ENCODE results near the gene DOCK6. TPM values are rescaled to one million over a fixed set of nuclear protein-coding genes. Genes with fewer than 3 reads are reported as not detected.

The DOCK6 gene
- total RNA-seq, 1 experiment from 2014 or later: 88.8 TPM

DNA sequence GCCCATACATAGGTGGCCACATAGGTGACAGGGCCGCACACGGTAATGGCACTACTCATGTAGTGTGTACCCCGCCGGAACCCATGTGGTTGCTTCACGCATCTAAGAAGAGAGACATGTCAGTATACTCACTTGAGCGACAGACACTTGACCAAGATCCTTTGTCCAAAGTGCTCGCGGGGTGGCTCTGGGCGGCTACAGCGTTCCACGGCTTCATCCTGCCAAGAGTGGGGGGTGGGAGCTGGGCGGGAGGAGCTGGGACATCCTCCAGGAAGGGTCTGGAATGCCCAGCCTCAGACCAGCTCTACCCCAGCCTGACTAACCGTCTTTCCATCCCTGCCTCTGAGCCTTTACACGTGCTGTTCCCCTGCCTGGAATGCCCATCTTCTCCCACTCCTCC is 14.4 kb downstream of the DOCK6 start:
- no peak for TF ChIP-seq NFYB (CRISPR knock-in tag; conservative IDR thresholded peaks at IDR 0.05; ENCODE audit: low read depth)
- ChIA-PET CTCF (no interaction called here), POLR2A (no interaction called here)
- ATAC-seq (no peak), DNase-seq (ENCODE audit: low spot score) (no peak)
- Mint-ChIP-seq H3K9me3 (no peaks in the 10 kb centered on the region), H3K4me1 (peaks cover 4% of the 10 kb centered on the region), H3K36me3 (peaks cover 23% of the 10 kb centered on the region), H3K27me3 (ENCODE audit: low read depth) (no peaks in the 10 kb centered on the region), H3K27ac (no peak overlapping the region), H3K4me3 (no peak overlapping the region)

GRCh38 chr19:11247391-11247790 is 14.9 kb downstream of the DOCK6 start:
- Mint-ChIP-seq H3K9me3 (no peaks in the 10 kb centered on the region), H3K36me3 (peaks cover 27% of the 10 kb centered on the region), H3K4me3 (no peak overlapping the region), H3K27ac (no peak overlapping the region), H3K27me3 (ENCODE audit: low read depth) (no peaks in the 10 kb centered on the region), H3K4me1 (peaks cover 4% of the 10 kb centered on the region)
- ChIA-PET POLR2A (no interaction called here), CTCF (interaction anchor here (0.5 kb wide), 1 partner anchor 47 kb away, joined by 4 read pairs; no protein-coding TSS in a partner anchor)
- no peak for ATAC-seq
- TF ChIP-seq NR2C2 (CRISPR knock-in tag; IDR thresholded peaks at IDR 0.05): no peak
- TF ChIP-seq USF2 (CRISPR knock-in tag; IDR thresholded peaks at IDR 0.05): no peak
- no peak for TF ChIP-seq NR3C1 (CRISPR knock-in tag; conservative IDR thresholded peaks at IDR 0.05; ENCODE audit: low read depth)
- TF ChIP-seq, protein P1, sequence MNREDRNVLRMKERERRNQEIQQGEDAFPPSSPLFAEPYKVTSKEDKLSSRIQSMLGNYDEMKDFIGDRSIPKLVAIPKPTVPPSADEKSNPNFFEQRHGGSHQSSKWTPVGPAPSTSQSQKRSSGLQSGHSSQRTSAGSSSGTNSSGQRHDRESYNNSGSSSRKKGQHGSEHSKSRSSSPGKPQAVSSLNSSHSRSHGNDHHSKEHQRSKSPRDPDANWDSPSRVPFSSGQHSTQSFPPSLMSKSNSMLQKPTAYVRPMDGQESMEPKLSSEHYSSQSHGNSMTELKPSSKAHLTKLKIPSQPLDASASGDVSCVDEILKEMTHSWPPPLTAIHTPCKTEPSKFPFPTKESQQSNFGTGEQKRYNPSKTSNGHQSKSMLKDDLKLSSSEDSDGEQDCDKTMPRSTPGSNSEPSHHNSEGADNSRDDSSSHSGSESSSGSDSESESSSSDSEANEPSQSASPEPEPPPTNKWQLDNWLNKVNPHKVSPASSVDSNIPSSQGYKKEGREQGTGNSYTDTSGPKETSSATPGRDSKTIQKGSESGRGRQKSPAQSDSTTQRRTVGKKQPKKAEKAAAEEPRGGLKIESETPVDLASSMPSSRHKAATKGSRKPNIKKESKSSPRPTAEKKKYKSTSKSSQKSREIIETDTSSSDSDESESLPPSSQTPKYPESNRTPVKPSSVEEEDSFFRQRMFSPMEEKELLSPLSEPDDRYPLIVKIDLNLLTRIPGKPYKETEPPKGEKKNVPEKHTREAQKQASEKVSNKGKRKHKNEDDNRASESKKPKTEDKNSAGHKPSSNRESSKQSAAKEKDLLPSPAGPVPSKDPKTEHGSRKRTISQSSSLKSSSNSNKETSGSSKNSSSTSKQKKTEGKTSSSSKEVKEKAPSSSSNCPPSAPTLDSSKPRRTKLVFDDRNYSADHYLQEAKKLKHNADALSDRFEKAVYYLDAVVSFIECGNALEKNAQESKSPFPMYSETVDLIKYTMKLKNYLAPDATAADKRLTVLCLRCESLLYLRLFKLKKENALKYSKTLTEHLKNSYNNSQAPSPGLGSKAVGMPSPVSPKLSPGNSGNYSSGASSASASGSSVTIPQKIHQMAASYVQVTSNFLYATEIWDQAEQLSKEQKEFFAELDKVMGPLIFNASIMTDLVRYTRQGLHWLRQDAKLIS (CRISPR knock-in tag; IDR thresholded peaks at IDR 0.05; ENCODE audit: borderline replicate concordance): no peak
- no peak for TF ChIP-seq TP53 (CRISPR knock-in tag; IDR thresholded peaks at IDR 0.05)
- TF ChIP-seq, protein P2, sequence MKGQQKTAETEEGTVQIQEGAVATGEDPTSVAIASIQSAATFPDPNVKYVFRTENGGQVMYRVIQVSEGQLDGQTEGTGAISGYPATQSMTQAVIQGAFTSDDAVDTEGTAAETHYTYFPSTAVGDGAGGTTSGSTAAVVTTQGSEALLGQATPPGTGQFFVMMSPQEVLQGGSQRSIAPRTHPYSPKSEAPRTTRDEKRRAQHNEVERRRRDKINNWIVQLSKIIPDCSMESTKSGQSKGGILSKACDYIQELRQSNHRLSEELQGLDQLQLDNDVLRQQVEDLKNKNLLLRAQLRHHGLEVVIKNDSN (CRISPR knock-in tag; IDR thresholded peaks at IDR 0.05): no peak
- TF ChIP-seq ZNF416 (CRISPR knock-in tag; IDR thresholded peaks at IDR 0.05): no peak
- TF ChIP-seq, protein P3, sequence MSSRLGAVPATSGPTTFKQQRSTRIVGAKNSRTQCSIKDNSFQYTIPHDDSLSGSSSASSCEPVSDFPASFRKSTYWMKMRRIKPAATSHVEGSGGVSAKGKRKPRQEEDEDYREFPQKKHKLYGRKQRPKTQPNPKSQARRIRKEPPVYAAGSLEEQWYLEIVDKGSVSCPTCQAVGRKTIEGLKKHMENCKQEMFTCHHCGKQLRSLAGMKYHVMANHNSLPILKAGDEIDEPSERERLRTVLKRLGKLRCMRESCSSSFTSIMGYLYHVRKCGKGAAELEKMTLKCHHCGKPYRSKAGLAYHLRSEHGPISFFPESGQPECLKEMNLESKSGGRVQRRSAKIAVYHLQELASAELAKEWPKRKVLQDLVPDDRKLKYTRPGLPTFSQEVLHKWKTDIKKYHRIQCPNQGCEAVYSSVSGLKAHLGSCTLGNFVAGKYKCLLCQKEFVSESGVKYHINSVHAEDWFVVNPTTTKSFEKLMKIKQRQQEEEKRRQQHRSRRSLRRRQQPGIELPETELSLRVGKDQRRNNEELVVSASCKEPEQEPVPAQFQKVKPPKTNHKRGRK (CRISPR knock-in tag; IDR thresholded peaks at IDR 0.05; ENCODE audit: borderline replicate concordance): no peak
- no peak for TF ChIP-seq ZNF263 (CRISPR knock-in tag; IDR thresholded peaks at IDR 0.05; ENCODE audit: low read depth)
- DNase-seq (ENCODE audit: low spot score): no peak

DNA sequence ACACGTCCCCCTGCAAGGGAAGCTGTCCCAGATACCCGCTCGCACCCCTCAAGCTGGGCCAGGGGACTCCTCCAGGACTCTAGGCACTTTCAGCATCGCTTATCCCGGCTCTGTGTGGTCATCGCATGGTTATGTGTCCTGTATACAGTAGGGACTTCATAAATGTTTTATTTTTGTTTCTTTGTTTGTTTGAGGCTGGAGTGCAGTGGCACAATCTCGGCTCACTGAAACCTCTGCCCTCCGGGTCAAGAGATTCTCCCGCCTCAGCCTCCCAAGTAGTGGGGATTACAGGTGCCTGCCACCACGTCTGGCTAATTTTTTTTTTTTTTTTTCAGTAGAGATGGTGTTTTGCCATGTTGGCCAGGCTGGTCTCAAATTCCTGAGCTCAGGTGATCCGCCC is 15.4 kb downstream of the DOCK6 start:
- Mint-ChIP-seq H3K4me1 (peaks cover 4% of the 10 kb centered on the region), H3K36me3 (peaks cover 30% of the 10 kb centered on the region), H3K9me3 (no peaks in the 10 kb centered on the region), H3K27me3 (ENCODE audit: low read depth) (no peaks in the 10 kb centered on the region), H3K27ac (peak overlapping the region; percentile 31), H3K4me3 (no peak overlapping the region)
- ChIA-PET CTCF (interaction anchor here (0.5 kb wide), 1 partner anchor 48 kb away, joined by 4 read pairs; no protein-coding TSS in a partner anchor), POLR2A (no interaction called here)
- DNase-seq (ENCODE audit: low spot score) (no peak), ATAC-seq (no peak)
- no peak for TF ChIP-seq KAT7 (CRISPR knock-in tag; IDR thresholded peaks at IDR 0.05; ENCODE audit: borderline replicate concordance)
- TF ChIP-seq ATF1 (CRISPR knock-in tag; IDR thresholded peaks at IDR 0.05): no peak
- no peak for TF ChIP-seq FOXP1 (CRISPR knock-in tag; IDR thresholded peaks at IDR 0.05; ENCODE audit: borderline replicate concordance)
- TF ChIP-seq, protein P4, sequence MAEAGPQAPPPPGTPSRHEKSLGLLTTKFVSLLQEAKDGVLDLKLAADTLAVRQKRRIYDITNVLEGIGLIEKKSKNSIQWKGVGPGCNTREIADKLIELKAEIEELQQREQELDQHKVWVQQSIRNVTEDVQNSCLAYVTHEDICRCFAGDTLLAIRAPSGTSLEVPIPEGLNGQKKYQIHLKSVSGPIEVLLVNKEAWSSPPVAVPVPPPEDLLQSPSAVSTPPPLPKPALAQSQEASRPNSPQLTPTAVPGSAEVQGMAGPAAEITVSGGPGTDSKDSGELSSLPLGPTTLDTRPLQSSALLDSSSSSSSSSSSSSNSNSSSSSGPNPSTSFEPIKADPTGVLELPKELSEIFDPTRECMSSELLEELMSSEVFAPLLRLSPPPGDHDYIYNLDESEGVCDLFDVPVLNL (CRISPR knock-in tag; IDR thresholded peaks at IDR 0.05; ENCODE audit: borderline replicate concordance, low read depth): no peak
- TF ChIP-seq, protein P1 (CRISPR knock-in tag; IDR thresholded peaks at IDR 0.05; ENCODE audit: borderline replicate concordance): no peak
- TF ChIP-seq CREM (CRISPR knock-in tag; IDR thresholded peaks at IDR 0.05): no peak
- TF ChIP-seq FOXK1 (CRISPR knock-in tag; IDR thresholded peaks at IDR 0.05): no peak
- TF ChIP-seq, protein P5, sequence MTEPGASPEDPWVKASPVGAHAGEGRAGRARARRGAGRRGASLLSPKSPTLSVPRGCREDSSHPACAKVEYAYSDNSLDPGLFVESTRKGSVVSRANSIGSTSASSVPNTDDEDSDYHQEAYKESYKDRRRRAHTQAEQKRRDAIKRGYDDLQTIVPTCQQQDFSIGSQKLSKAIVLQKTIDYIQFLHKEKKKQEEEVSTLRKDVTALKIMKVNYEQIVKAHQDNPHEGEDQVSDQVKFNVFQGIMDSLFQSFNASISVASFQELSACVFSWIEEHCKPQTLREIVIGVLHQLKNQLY (CRISPR knock-in tag; IDR thresholded peaks at IDR 0.05): no peak
- no peak for TF ChIP-seq ESRRA (CRISPR knock-in tag; IDR thresholded peaks at IDR 0.05; ENCODE audit: borderline replicate concordance)

Measured in WTC11 (cell line).